Right atrium auricular region (tissue), 2 donors: ENCODE measurements around the gene HLA-DOA. TPM values are rescaled to one million over a fixed set of nuclear protein-coding genes. Genes with fewer than 3 reads are reported as not detected.

Experiments used
- DNase-seq: peaks from one replicate; pipeline ENCODE4 v3.0.0-alpha.2; 2019; ENCODE audit warnings: low spot score
- H3K27ac ChIP-seq, 2 donors: fragments of 200-600 bp; sonication (generic); 1 replicate in 1 of 2; 2 replicates in 1 of 2; pipeline ENCODE4 v1.5.1; 2016 to 2019
- H3K27me3 ChIP-seq, 2 donors: fragments of 200-600 bp; sonication (generic); one replicate each; pipeline versions ENCODE4 v1.5.1 to v1.6.0; 2017 to 2019
- H3K36me3 ChIP-seq: fragments of 200-600 bp; sonication (generic); one replicate; pipeline ENCODE4 v1.5.1; 2016
- H3K4me1 ChIP-seq, 2 donors: fragments of 200-600 bp; sonication (generic); one replicate each; pipeline versions ENCODE4 v1.5.1 to v1.6.0; 2017 to 2019
- H3K4me3 ChIP-seq, 2 donors: fragments of 200-600 bp; sonication (generic); 1 replicate in 1 of 2; 2 replicates in 1 of 2; pipeline ENCODE4 v1.5.1; 2017 to 2019; ENCODE audit warnings: mild to moderate bottlenecking in 1 of 2, moderate library complexity in 1 of 2
- H3K9me3 ChIP-seq, 2 donors: fragments of 200-600 bp; sonication (generic); one replicate each; pipeline ENCODE4 v1.5.1; 2019
- total RNA-seq, 2 donors: library from RNA; depleted of rRNA; stranded (reverse); fragments of >200 nt; gene quantifications; one replicate each; pipeline ENCODE4 v1.1.0, GENCODE V29; 2016
- TF ChIP-seq, protein P1 (sequence below), 2 donors: fragments of 200-600 bp; sonication (generic); IDR thresholded peaks; one replicate each; pipeline ENCODE4 v1.5.1; 2019; ENCODE audit warnings: antibody characterized with exemption in 2 of 2

HLA-DOA gene
- total RNA-seq, 2 donors from 2014 or later, result 2.6 to 15.6 TPM

DNA sequence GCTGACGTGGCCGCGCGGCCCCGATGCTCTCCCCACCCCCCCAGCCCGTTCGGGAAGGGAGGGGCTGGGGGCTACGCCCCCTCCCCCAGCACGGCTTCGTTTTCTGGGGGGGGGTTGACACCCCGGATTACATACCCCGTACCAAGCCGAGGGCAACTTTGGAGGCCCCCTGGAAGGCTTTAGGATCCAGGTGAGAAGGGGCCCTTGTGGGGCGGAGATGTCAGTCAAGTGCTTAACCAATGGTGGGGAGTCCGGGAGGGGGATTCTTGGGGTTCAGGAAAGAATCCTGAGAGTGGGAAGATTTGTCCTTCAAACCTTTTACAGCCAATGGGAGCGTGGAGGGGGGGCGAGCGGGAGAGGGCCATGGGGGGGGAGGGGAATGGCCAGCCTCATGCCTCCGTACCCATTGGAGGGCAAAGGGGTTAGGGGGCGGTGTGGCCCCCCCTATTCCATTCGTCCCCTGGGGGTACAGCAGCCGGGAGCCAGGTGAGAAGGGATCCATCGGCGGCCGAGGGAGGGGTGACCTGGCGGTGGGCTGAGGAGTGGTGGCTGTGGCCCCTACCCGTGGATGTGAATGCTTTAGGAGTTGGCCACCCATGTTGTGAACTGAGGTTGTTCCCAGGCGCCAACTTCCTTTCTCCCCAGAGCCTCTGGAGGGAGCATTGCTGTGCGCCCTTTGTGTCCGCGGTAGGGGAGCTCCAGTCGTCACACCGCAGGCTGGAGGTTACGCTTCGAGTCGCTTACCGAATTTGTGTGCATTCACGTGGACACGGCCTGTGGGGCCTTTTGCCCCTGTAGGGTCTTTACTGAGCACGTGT is 40.3 kb downstream of the HLA-DOA start:
- Histone ChIP-seq H3K27ac (peak overlapping the region; percentile 99 to 100), H3K4me1 (peaks cover 0 to 21% of the 10 kb centered on the region in 2 donors), H3K4me3 (peak overlapping the region; percentile 75 to 92), H3K9me3 (no peaks in the 10 kb centered on the region), H3K27me3 (no peaks in the 10 kb centered on the region), H3K36me3 (peaks cover 18% of the 10 kb centered on the region)
- TF ChIP-seq, protein P1, sequence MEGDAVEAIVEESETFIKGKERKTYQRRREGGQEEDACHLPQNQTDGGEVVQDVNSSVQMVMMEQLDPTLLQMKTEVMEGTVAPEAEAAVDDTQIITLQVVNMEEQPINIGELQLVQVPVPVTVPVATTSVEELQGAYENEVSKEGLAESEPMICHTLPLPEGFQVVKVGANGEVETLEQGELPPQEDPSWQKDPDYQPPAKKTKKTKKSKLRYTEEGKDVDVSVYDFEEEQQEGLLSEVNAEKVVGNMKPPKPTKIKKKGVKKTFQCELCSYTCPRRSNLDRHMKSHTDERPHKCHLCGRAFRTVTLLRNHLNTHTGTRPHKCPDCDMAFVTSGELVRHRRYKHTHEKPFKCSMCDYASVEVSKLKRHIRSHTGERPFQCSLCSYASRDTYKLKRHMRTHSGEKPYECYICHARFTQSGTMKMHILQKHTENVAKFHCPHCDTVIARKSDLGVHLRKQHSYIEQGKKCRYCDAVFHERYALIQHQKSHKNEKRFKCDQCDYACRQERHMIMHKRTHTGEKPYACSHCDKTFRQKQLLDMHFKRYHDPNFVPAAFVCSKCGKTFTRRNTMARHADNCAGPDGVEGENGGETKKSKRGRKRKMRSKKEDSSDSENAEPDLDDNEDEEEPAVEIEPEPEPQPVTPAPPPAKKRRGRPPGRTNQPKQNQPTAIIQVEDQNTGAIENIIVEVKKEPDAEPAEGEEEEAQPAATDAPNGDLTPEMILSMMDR (IDR thresholded peaks at IDR 0.05), result no peak
- DNase-seq, result no peak

- TF ChIP-seq, protein P1 (IDR thresholded peaks at IDR 0.05), result no peak
- peaks cover 12% of the 10 kb centered on the region for H3K36me3 ChIP-seq
These were observed 41.1 kb downstream of the HLA-DOA start, which contains the start of gene BRD2 for GRCh38 chr6:32968093-32968866. TSS of gene BRD2 (plus strand) at chr6:32968594. CDS start at chr6:32972899, 4,305 bp downstream.

GRCh38 chr6:32967151-32968091 is 42.0 kb downstream of the HLA-DOA start:
- peaks cover 3% of the 10 kb centered on the region for H3K36me3 ChIP-seq
- DNase-seq, result no peak
- H3K27ac ChIP-seq, result peak overlapping the region; percentile 99 to 100
- no peaks in the 10 kb centered on the region for H3K9me3 ChIP-seq
- TF ChIP-seq, protein P1 (IDR thresholded peaks at IDR 0.05), result peak; percentile 22 to 66
- H3K4me3 ChIP-seq, result peak overlapping the region; percentile 75 to 92
- no peaks in the 10 kb centered on the region for H3K27me3 ChIP-seq
- peaks cover 0 to 20% of the 10 kb centered on the region in 2 donors for H3K4me1 ChIP-seq

More at GRCh38 chr6:32968093-32968866, 41.1 kb downstream of the HLA-DOA start, which contains the start of gene BRD2:
- H3K27ac ChIP-seq, result peak within 1 kb of the TSS; percentile 99 to 100
- no peaks in the 10 kb centered on the region for H3K27me3 ChIP-seq
- H3K4me3 ChIP-seq, result peak within 1 kb of the TSS; percentile 75 to 92
- no peaks in the 10 kb centered on the region for H3K9me3 ChIP-seq
- DNase-seq, result peak; percentile 97
- peaks cover 0 to 20% of the 10 kb centered on the region in 2 donors for H3K4me1 ChIP-seq

DNA sequence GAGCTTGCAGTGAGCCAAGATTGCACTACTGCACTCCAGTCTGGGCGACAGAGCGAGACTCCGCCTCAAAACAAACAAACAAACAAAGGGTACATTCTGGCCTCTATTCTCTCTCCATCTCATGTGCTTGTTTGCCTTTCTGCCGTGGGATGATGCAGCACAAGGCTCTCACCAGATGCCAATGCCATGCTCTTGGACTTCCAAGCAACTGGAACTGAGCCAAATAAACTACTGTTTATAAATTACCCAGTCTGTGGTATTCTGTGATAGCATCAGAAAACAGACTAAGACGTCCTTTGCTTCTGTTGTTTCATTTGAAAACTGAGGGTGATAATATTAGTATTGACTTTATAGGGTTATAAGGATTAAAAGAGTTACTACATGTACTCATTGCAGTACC is 44.6 kb downstream of the HLA-DOA start:
- H3K9me3 ChIP-seq, result no peaks in the 10 kb centered on the region
- H3K4me3 ChIP-seq, result no peak overlapping the region
- no peak overlapping the region for H3K27ac ChIP-seq
- H3K4me1 ChIP-seq, result peaks cover 0 to 20% of the 10 kb centered on the region in 2 donors
- TF ChIP-seq, protein P1 (IDR thresholded peaks at IDR 0.05), result no peak
- DNase-seq, result no peak
- no peaks in the 10 kb centered on the region for H3K27me3 ChIP-seq
- no peaks in the 10 kb centered on the region for H3K36me3 ChIP-seq

GRCh38 chr6:32963866-32964265 is 45.5 kb downstream of the HLA-DOA start:
- Histone ChIP-seq H3K27me3 (no peaks in the 10 kb centered on the region), H3K4me3 (no peak overlapping the region), H3K9me3 (no peaks in the 10 kb centered on the region), H3K4me1 (peaks cover 0 to 20% of the 10 kb centered on the region in 2 donors), H3K27ac (no peak overlapping the region), H3K36me3 (no peaks in the 10 kb centered on the region)
- no peak for DNase-seq
- TF ChIP-seq, protein P1 (IDR thresholded peaks at IDR 0.05), result no peak
